Endothelial cell of umbilical vein (primary cell): ENCODE measurements around the gene SLC1A7. TPM values are rescaled to one million over a fixed set of nuclear protein-coding genes. Genes with fewer than 3 reads are reported as not detected.

Source experiments
- BruUV-seq: library from RNA; stranded (reverse); fragments of 400-500 nt; replicated peaks from 2 replicates; lab custom pipeline; 2021; lab: Mats Ljungman, UMichigan
- CTCF ChIA-PET: fragments of 300-600, 350-600 bp; sonication (Branson Sonifier 250); formaldehyde crosslinking; loops from one replicate; lab custom pipeline; 2021; ENCODE audit warnings: antibody characterized with exemption, inconsistent platforms; lab: Charles Lee
- POLR2A ChIA-PET: fragments of 300-600, 350-600 bp; sonication (Branson Sonifier 250); formaldehyde crosslinking; loops from one replicate; lab custom pipeline; 2021; ENCODE audit warnings: antibody characterized with exemption, inconsistent platforms; lab: Charles Lee
- DNase-seq: peaks from one replicate; pipeline ENCODE4 v3.0.0-alpha.2; 2011; ENCODE audit warnings: low read depth, low spot score
- FAIRE-seq: peaks from 2 replicates; lab custom pipeline; 2011; peaks lifted over from hg19 to GRCh38; lab: Jason Lieb, UNC
- H2AFZ ChIP-seq: 2 replicates; pipeline ENCODE4 v1.6.0; 2012; ENCODE audit warnings: low read depth, low read length, control low read depth, inconsistent platforms
- H3K27ac ChIP-seq: 2 replicates; pipeline ENCODE4 v1.5.1; 2011; ENCODE audit warnings: low read depth, mild to moderate bottlenecking, control low read depth, low read length, moderate library complexity; ENCODE audit not compliant: insufficient read depth
- H3K27me3 ChIP-seq, 2 experiments: 2 replicates each; pipeline versions ENCODE4 v1.6.0 to v1.6.1; 2011; ENCODE audit warnings: low read length in 2 of 2, mixed read lengths in 1 of 2; ENCODE audit not compliant: control insufficient read depth in 2 of 2, insufficient read depth in 2 of 2
- H3K36me3 ChIP-seq, 2 experiments: 2 replicates in 1 of 2; 3 replicates in 1 of 2; pipeline ENCODE4 v1.5.1; 2011; ENCODE audit warnings: low read length in 2 of 2, mild to moderate bottlenecking in 1 of 2, moderate library complexity in 1 of 2; ENCODE audit not compliant: control insufficient read depth in 2 of 2, insufficient read depth in 2 of 2; ENCODE audit errors: extremely low read depth in 1 of 2
- H3K4me1 ChIP-seq: 3 replicates; pipeline ENCODE4 v1.5.1; 2011; ENCODE audit warnings: mild to moderate bottlenecking, low read length; ENCODE audit not compliant: control insufficient read depth, insufficient read depth; ENCODE audit errors: extremely low read depth
- H3K4me2 ChIP-seq: 2 replicates; pipeline ENCODE4 v1.6.1; 2011; ENCODE audit warnings: low read length, control low read depth, mixed read lengths; ENCODE audit not compliant: insufficient read depth
- H3K4me3 ChIP-seq, 3 experiments: fragments of 200-600 bp in 1 of 3; sonication (generic), shearing (Covaris generic) in 1 of 3; replicated peaks in 1 of 3; 2 replicates each; pipeline ENCODE4 v1.5.1; 2011 to 2016; ENCODE audit warnings: control low read depth in 3 of 3, low read length in 3 of 3, mild to moderate bottlenecking in 2 of 3, inconsistent platforms in 1 of 3, low read depth in 1 of 3, moderate library complexity in 1 of 3; ENCODE audit not compliant: insufficient read depth in 1 of 3
- H3K79me2 ChIP-seq: 2 replicates; pipeline ENCODE4 v1.6.0; 2012; ENCODE audit warnings: low read length, inconsistent platforms; ENCODE audit not compliant: control insufficient read depth, insufficient read depth
- H3K9ac ChIP-seq: replicated peaks from 2 replicates; pipeline ENCODE3; 2011; ENCODE audit warnings: low read length, control low read depth; ENCODE audit not compliant: insufficient read depth; ENCODE audit errors: extremely low read depth
- H3K9me1 ChIP-seq: replicated peaks from 3 replicates; pipeline ENCODE4 v1.6.0; 2011; ENCODE audit warnings: mild to moderate bottlenecking, low read length; ENCODE audit not compliant: control insufficient read depth, insufficient read depth; ENCODE audit errors: extremely low read depth
- H3K9me3 ChIP-seq: replicated peaks from 2 replicates; pipeline ENCODE4 v1.5.1; 2012; ENCODE audit warnings: low read length, inconsistent platforms; ENCODE audit not compliant: control insufficient read depth, insufficient read depth
- H4K20me1 ChIP-seq: replicated peaks from 2 replicates; pipeline ENCODE3; 2011; ENCODE audit warnings: mild to moderate bottlenecking, low read length; ENCODE audit not compliant: control insufficient read depth, insufficient read depth; ENCODE audit errors: extremely low read depth
- CTCF ChIP-seq, 2 donors: IDR thresholded peaks; 1 replicate in 1 of 2; 2 replicates in 1 of 2; pipeline ENCODE4 v1.5.1; 2011; ENCODE audit warnings: low read length in 2 of 2, mild to moderate bottlenecking in 2 of 2, moderate library complexity in 2 of 2, control low read depth in 1 of 2, inconsistent platforms in 1 of 2, low read depth in 1 of 2; ENCODE audit not compliant: insufficient read depth in 1 of 2; ENCODE audit errors: extremely low read depth in 1 of 2
- EZH2 ChIP-seq: IDR thresholded peaks from 2 replicates; pipeline ENCODE4 v1.6.1; 2012; ENCODE audit warnings: borderline replicate concordance, low read depth, mild to moderate bottlenecking, moderate library complexity, low read length, inconsistent platforms; ENCODE audit not compliant: severe bottlenecking
- FOS ChIP-seq: IDR thresholded peaks from 2 replicates; pipeline ENCODE4 v1.6.1; 2011; ENCODE audit warnings: mild to moderate bottlenecking, low read length, moderate library complexity, borderline replicate concordance; ENCODE audit not compliant: insufficient read depth
- GATA2 ChIP-seq: IDR thresholded peaks from 2 replicates; pipeline ENCODE4 v1.7.0; 2011; ENCODE audit warnings: low read depth, mild to moderate bottlenecking, moderate library complexity, mixed read lengths, low read length; ENCODE audit not compliant: insufficient read length, insufficient read depth
- JUN ChIP-seq: IDR thresholded peaks from 2 replicates; pipeline ENCODE4 v1.6.1; 2011; ENCODE audit warnings: borderline replicate concordance, low read depth; ENCODE audit not compliant: insufficient read length, insufficient read depth
- MAX ChIP-seq: IDR thresholded peaks from 2 replicates; pipeline ENCODE4 v1.6.1; 2011; ENCODE audit not compliant: insufficient read depth, insufficient read length
- MYC ChIP-seq: IDR thresholded peaks from one replicate; pipeline ENCODE4 v1.6.1; 2011; ENCODE audit warnings: mild to moderate bottlenecking, low read depth, low read length
- POLR2A ChIP-seq: IDR thresholded peaks from 2 replicates; pipeline ENCODE4 v1.6.1; 2012; ENCODE audit warnings: low read depth, mild to moderate bottlenecking, control low read depth, low read length
- POLR2AphosphoS5 ChIP-seq: IDR thresholded peaks from 2 replicates; pipeline ENCODE4 v1.6.1; 2012; ENCODE audit warnings: low read depth, mild to moderate bottlenecking, control low read depth, low read length, moderate library complexity; ENCODE audit not compliant: insufficient read depth
- dilution Hi-C: fragments of 300-500 bp; cut with MboI; formaldehyde crosslinking; loops from one replicate; pipeline ENCODE4 v1.15.0; 2019; ENCODE audit warnings: low sequenced_read_pairs; ENCODE audit not compliant: extremely low pct_ligation_motif_present
- intact Hi-C: fragments of 100-400 bp; cut with micrococcal nuclease; formaldehyde crosslinking; loops from one replicate; pipeline ENCODE4 v1.10.0; 2022
- polyA plus RNA-seq, 4 experiments: library from polyadenylated mRNA; depleted of rRNA in 3 of 4; stranded (reverse) in 3 of 4; unstranded in 1 of 4; fragments of >200 nt; gene quantifications; 2 replicates each; pipeline versions ENCODE4 v1.2.1 to v1.2.3, GENCODE V29; 2011 to 2012; ENCODE audit warnings: missing spikeins in 1 of 4
- total RNA-seq: library from RNA; stranded (reverse); gene quantifications from 2 replicates; pipeline ENCODE4 v1.2.3, GENCODE V29; 2021

Gene SLC1A7
- total and polyA plus RNA-seq, 2 donors (not counting 3 experiments of a cell fraction or from before 2014, with no cell fraction given), result not detected

DNA sequence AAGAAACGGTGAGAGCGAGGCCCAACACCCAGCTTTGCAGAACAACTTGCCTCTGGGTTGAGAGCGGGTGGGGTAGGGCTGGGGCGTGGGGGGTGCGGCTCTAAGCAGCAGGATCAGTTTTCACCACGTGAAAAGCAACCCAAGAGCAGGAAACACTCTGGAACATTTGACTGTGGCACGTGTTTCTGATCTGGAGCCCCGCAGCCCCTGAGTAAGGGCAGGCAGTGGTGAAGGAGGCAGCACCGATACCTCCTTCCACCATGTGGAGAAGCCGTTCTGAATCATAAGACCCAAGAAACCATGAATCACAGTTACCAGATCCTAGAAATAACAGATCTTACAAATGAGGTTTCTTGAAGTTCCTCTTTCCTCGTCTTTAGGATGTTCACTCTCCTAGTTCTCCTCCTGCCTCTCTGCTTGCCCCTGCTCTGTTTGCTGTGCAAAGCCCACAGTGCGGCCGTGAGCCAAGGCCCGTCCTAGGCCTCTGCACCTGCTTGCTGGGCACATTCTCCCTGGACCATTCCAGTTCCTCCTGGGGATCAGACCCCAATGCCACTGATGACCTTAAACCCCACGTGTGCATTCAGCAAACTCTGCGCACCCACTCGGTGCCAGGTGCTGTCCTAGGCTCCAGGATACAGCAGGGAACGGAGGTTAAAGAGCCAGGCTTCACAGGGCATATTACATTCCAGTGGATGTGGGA, 31.9 kb downstream of the SLC1A7 start:
- no peak overlapping the region for H3K4me3 ChIP-seq
- no peak for FAIRE-seq
- POLR2A ChIA-PET, result no interaction called here

More for the DNA sequence above, 31.9 kb downstream of the SLC1A7 start:
- BruUV-seq, result no TSS peak
- H3K9me3 ChIP-seq, result no peaks in the 10 kb centered on the region
- H3K4me2 ChIP-seq, result no peak overlapping the region
- H3K9ac ChIP-seq, result no peak overlapping the region
- CTCF ChIA-PET, result no interaction called here
- no peaks in the 10 kb centered on the region for H3K27me3 ChIP-seq
- H4K20me1 ChIP-seq, result no peaks in the 10 kb centered on the region
- DNase-seq, result no peak
- H3K4me1 ChIP-seq, result no peaks in the 10 kb centered on the region
- no peak overlapping the region for H3K27ac ChIP-seq
- H3K9me1 ChIP-seq, result no peaks in the 10 kb centered on the region
- H2AFZ ChIP-seq, result no peak overlapping the region
- intact Hi-C loops, result no loop called here
- no peaks in the 10 kb centered on the region for H3K79me2 ChIP-seq
- dilution Hi-C loops, result no loop called here
- TF ChIP-seq JUN, result no peak
- TF ChIP-seq EZH2, result no peak
- TF ChIP-seq MAX, result no peak
- TF ChIP-seq GATA2, result no peak
- no peak for TF ChIP-seq POLR2AphosphoS5
- TF ChIP-seq MYC, result no peak
- TF ChIP-seq POLR2A, result no peak
- no peak for TF ChIP-seq FOS
- TF ChIP-seq CTCF (IDR thresholded peaks at IDR 0.05; ENCODE audit: extremely low read depth in 1 of 2, insufficient read depth in 1 of 2, low read depth in 1 of 2, low read length in 2 of 2), result no peak
- no peaks in the 10 kb centered on the region for H3K36me3 ChIP-seq
